Measurements from ENCODE around the gene RAB33B.

GRCh38 chr4:139472852-139473251, 18.9 kb downstream of the RAB33B start:
- TF ChIP-seq POLR2AphosphoS5 (IDR thresholded peaks at IDR 0.05; ENCODE audit: borderline replicate concordance, low read depth, low read length) (no peak), EZH2 (IDR thresholded peaks at IDR 0.05) (no peak)

Data from SK-N-MC (cell line).